Neural crest cell (in vitro differentiated cells): Measurements from ENCODE around the gene RPL6. TPM values are rescaled to one million over a fixed set of nuclear protein-coding genes. Genes with fewer than 3 reads are reported as not detected.
A peak's percentile ranks its signal among the peaks of the same experiment; 100 is the strongest.
"Not testable (repeated sequence)": the region's sequence is repeated elsewhere in the genome, so short reads cannot be mapped to it uniquely, and the experiment has no call there.

ENCODE experiments used
- DNase-seq: peaks from one replicate; pipeline ENCODE4 v3.0.0; 2021; ENCODE audit warnings: low read depth, mixed read lengths, low spot score
- H3K27ac Mint-ChIP-seq: one replicate; pipeline ENCODE4 v1.8.0; 2021; ENCODE audit warnings: mild to moderate bottlenecking, mixed read lengths; ENCODE audit not compliant: unreplicated experiment
- H3K27me3 Mint-ChIP-seq: 2 replicates; pipeline ENCODE4 v1.8.0; 2021; ENCODE audit warnings: low read depth, mild to moderate bottlenecking, mixed read lengths
- H3K36me3 Mint-ChIP-seq: 2 replicates; pipeline ENCODE4 v1.8.0; 2021; ENCODE audit warnings: low read depth, mild to moderate bottlenecking, mixed read lengths
- H3K4me1 Mint-ChIP-seq: 2 replicates; pipeline ENCODE4 v1.8.0; 2021; ENCODE audit warnings: mixed read lengths
- H3K4me3 Mint-ChIP-seq: one replicate; pipeline ENCODE4 v1.8.0; 2021; ENCODE audit warnings: mild to moderate bottlenecking, mixed read lengths
- H3K9me3 Mint-ChIP-seq: 2 replicates; pipeline ENCODE4 v1.8.0; 2021; ENCODE audit warnings: mixed read lengths
- CTCF ChIP-seq: fragments of 200-600 bp; sonication (generic); conservative IDR thresholded peaks from 2 replicates; pipeline ENCODE4 v1.5.0; 2021; ENCODE audit warnings: antibody characterized with exemption, mild to moderate bottlenecking
- total RNA-seq: library from RNA; stranded (reverse); gene quantifications from 2 replicates; pipeline ENCODE4 v1.2.1, GENCODE V29; 2021

Gene RPL6
- total RNA-seq, 1 donor from 2014 or later: 1,997 TPM

GRCh38 chr12:112406519-112407488, 2.6 kb downstream of the RPL6 start:
- Mint-ChIP-seq H3K9me3 (no peaks in the 10 kb centered on the region), H3K36me3 (peaks cover 32% of the 10 kb centered on the region), H3K4me1 (peaks cover 39% of the 10 kb centered on the region), H3K4me3 (peak overlapping the region; percentile 100), H3K27ac (no peak overlapping the region), H3K27me3 (no peaks in the 10 kb centered on the region)
- TF ChIP-seq CTCF: no peak
- no peak for DNase-seq

- H3K9me3 Mint-ChIP-seq: no peaks in the 10 kb centered on the region
- H3K27me3 Mint-ChIP-seq: no peaks in the 10 kb centered on the region
- H3K36me3 Mint-ChIP-seq: peaks cover 13% of the 10 kb centered on the region
Measured at GRCh38 chr12:112401903-112402498, 7.4 kb downstream of the RPL6 start.

GRCh38 chr12:112401054-112401453, 8.4 kb downstream of the RPL6 start:
- Mint-ChIP-seq H3K27ac (no peak overlapping the region), H3K4me3 (no peak overlapping the region), H3K36me3 (peaks cover 12% of the 10 kb centered on the region), H3K4me1 (peaks cover 5% of the 10 kb centered on the region), H3K27me3 (peaks cover 3% of the 10 kb centered on the region), H3K9me3 (no peaks in the 10 kb centered on the region)
- TF ChIP-seq CTCF: no peak
- no peak for DNase-seq

More at GRCh38 chr12:112401903-112402498, 7.4 kb downstream of the RPL6 start:
- Mint-ChIP-seq H3K4me3 (no peak overlapping the region), H3K4me1 (peaks cover 10% of the 10 kb centered on the region), H3K27ac (no peak overlapping the region)
- no peak for TF ChIP-seq CTCF
- no peak for DNase-seq

- no peak for DNase-seq
- H3K4me1 Mint-ChIP-seq: no peaks in the 10 kb centered on the region
- no peak overlapping the region for H3K27ac Mint-ChIP-seq
- H3K27me3 Mint-ChIP-seq: peaks cover 10% of the 10 kb centered on the region
- H3K4me3 Mint-ChIP-seq: no peak overlapping the region
- H3K36me3 Mint-ChIP-seq: peaks cover 4% of the 10 kb centered on the region
- no peak for TF ChIP-seq CTCF
- peaks cover 3% of the 10 kb centered on the region for H3K9me3 Mint-ChIP-seq
Measured at GRCh38 chr12:112393328-112393727, 16.1 kb downstream of the RPL6 start.

- DNase-seq, H3K9me3 Mint-ChIP-seq, H3K36me3 Mint-ChIP-seq, H3K4me1 Mint-ChIP-seq, H3K27ac Mint-ChIP-seq, H3K4me3 Mint-ChIP-seq: not testable (repeated sequence)
- H3K27me3 Mint-ChIP-seq: peaks cover 12% of the 10 kb centered on the region
Measured at GRCh38 chr12:112389922-112390654, 19.3 kb downstream of the RPL6 start.
